Effector memory CD4-positive, alpha-beta T cell (primary cell): ENCODE results near the gene BCKDHA.
"Not testable (repeated sequence)": the region's sequence is repeated elsewhere in the genome, so short reads cannot be mapped to it uniquely, and the experiment has no call there.

Experiments
- DNase-seq, 3 donors: peaks; one replicate each; pipeline ENCODE4 v3.0.0-alpha.2; 2020
- H3K27ac ChIP-seq: 2 replicates; pipeline ENCODE4 v1.7.0; 2013; ENCODE audit warnings: mild to moderate bottlenecking, low read length, moderate library complexity; ENCODE audit not compliant: insufficient read depth, poor library complexity, severe bottlenecking
- H3K27me3 ChIP-seq: replicated peaks from 2 replicates; pipeline ENCODE4 v1.7.0; 2013; ENCODE audit warnings: mild to moderate bottlenecking, low read length; ENCODE audit not compliant: insufficient read depth, control insufficient read depth, poor library complexity, severe bottlenecking
- H3K36me3 ChIP-seq: 2 replicates; pipeline ENCODE4 v1.7.0; 2013; ENCODE audit warnings: mild to moderate bottlenecking, low read length, moderate library complexity; ENCODE audit not compliant: control insufficient read depth, insufficient read depth
- H3K4me1 ChIP-seq: 2 replicates; pipeline ENCODE4 v1.7.0; 2013; ENCODE audit warnings: low read length, mild to moderate bottlenecking; ENCODE audit not compliant: control insufficient read depth, insufficient read depth, poor library complexity, severe bottlenecking
- H3K4me3 ChIP-seq: 2 replicates; pipeline ENCODE4 v1.7.0; 2013; ENCODE audit warnings: low read length, low read depth, mild to moderate bottlenecking; ENCODE audit not compliant: insufficient read depth, poor library complexity, severe bottlenecking
- H3K9me3 ChIP-seq: 2 replicates; pipeline ENCODE4 v1.7.0; 2013; ENCODE audit warnings: mild to moderate bottlenecking, low read length, moderate library complexity; ENCODE audit not compliant: control insufficient read depth

Gene BCKDHA

GRCh38 chr19:41367848-41368301 is 29.7 kb upstream of the BCKDHA start:
- no peaks in the 10 kb centered on the region for H3K36me3 ChIP-seq
- H3K9me3 ChIP-seq, result no peaks in the 10 kb centered on the region
- H3K27ac ChIP-seq, result no peak overlapping the region
- no peak overlapping the region for H3K4me3 ChIP-seq
- peaks cover 16% of the 10 kb centered on the region for H3K4me1 ChIP-seq
- H3K27me3 ChIP-seq, result no peaks in the 10 kb centered on the region
- DNase-seq, result no peak

DNA sequence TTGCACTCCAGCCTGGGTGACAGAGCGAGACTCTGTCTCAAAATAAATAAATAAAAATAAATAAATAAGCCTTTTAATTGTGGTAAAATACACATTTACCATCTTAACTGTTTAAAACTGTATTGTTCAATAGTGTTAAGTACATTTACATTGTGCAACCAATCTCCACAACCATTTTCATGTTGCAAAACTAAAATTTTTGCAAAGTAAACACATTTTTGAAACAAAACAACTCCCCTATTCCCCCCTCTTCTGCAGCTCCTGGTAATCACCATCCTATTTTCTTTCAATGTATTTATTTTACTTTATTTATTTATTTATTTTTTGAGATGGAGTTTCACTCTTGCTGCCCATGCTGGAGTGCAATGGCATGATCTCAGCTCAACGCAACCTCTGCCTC is 27.8 kb upstream of the BCKDHA start:
- Histone ChIP-seq H3K9me3 (no peaks in the 10 kb centered on the region), H3K4me1 (peaks cover 2% of the 10 kb centered on the region), H3K4me3 (no peak overlapping the region), H3K27ac (no peak overlapping the region), H3K27me3 (no peaks in the 10 kb centered on the region), H3K36me3 (no peaks in the 10 kb centered on the region)
- no peak for DNase-seq

GRCh38 chr19:41371119-41371518 is 26.5 kb upstream of the BCKDHA start:
- H3K9me3 ChIP-seq, H3K36me3 ChIP-seq, H3K27me3 ChIP-seq, H3K4me1 ChIP-seq, H3K4me3 ChIP-seq, H3K27ac ChIP-seq, DNase-seq: not testable (repeated sequence)

- no peak for DNase-seq
- Histone ChIP-seq H3K9me3 (no peaks in the 10 kb centered on the region), H3K27me3 (no peaks in the 10 kb centered on the region), H3K4me3 (no peak overlapping the region), H3K4me1 (no peaks in the 10 kb centered on the region), H3K36me3 (no peaks in the 10 kb centered on the region), H3K27ac (no peak overlapping the region)
Observed at GRCh38 chr19:41371541-41371940, 26.1 kb upstream of the BCKDHA start.

GRCh38 chr19:41372501-41372900 is 25.1 kb upstream of the BCKDHA start:
- DNase-seq, result no peak
- H3K4me1 ChIP-seq, result no peaks in the 10 kb centered on the region
- H3K4me3 ChIP-seq, result no peak overlapping the region
- H3K9me3 ChIP-seq, result no peaks in the 10 kb centered on the region
- no peaks in the 10 kb centered on the region for H3K27me3 ChIP-seq
- no peaks in the 10 kb centered on the region for H3K36me3 ChIP-seq
- H3K27ac ChIP-seq, result no peak overlapping the region

GRCh38 chr19:41373993-41374392 is 23.6 kb upstream of the BCKDHA start:
- no peaks in the 10 kb centered on the region for H3K9me3 ChIP-seq
- H3K4me3 ChIP-seq, result no peak overlapping the region
- no peak for DNase-seq
- H3K27me3 ChIP-seq, result no peaks in the 10 kb centered on the region
- H3K4me1 ChIP-seq, result no peaks in the 10 kb centered on the region
- no peaks in the 10 kb centered on the region for H3K36me3 ChIP-seq
- no peak overlapping the region for H3K27ac ChIP-seq

GRCh38 chr19:41376241-41376997 is 21.2 kb upstream of the BCKDHA start, which contains the start of gene TMEM91:
Gene TMEM91, plus strand, starts transcription at chr19:41376533. Its CDS starts 1,777 bp downstream, at chr19:41378310.
- H3K9me3 ChIP-seq, result no peaks in the 10 kb centered on the region
- H3K36me3 ChIP-seq, result no peaks in the 10 kb centered on the region
- H3K27ac ChIP-seq, result peak within 1 kb of the TSS; percentile 40
- no peaks in the 10 kb centered on the region for H3K4me1 ChIP-seq
- no peaks in the 10 kb centered on the region for H3K27me3 ChIP-seq
- no peak for DNase-seq
- H3K4me3 ChIP-seq, result peak within 1 kb of the TSS; percentile 64

DNA sequence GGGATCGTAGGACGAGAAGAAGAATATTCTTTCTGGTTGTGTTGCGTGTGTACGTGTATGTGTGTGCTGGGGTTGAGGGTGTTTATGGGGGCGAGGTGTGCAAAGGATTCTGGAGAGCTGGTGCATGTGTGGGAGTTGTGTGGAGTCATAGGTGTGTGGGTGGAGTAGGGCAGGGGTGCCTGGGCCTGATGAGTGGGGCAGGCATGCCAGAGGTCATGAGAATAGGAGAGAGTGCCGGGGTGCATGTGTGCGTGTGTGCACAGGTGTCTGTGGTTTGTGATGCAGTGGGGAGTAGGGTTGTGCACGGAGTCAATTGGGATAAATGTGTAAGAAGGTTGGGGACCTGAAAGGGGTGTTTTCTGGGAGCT is 20.6 kb upstream of the BCKDHA start:
- Histone ChIP-seq H3K4me1 (no peaks in the 10 kb centered on the region), H3K4me3 (peak overlapping the region; percentile 64), H3K36me3 (no peaks in the 10 kb centered on the region), H3K27me3 (no peaks in the 10 kb centered on the region), H3K9me3 (no peaks in the 10 kb centered on the region), H3K27ac (peak overlapping the region; percentile 40)
- no peak for DNase-seq

DNA sequence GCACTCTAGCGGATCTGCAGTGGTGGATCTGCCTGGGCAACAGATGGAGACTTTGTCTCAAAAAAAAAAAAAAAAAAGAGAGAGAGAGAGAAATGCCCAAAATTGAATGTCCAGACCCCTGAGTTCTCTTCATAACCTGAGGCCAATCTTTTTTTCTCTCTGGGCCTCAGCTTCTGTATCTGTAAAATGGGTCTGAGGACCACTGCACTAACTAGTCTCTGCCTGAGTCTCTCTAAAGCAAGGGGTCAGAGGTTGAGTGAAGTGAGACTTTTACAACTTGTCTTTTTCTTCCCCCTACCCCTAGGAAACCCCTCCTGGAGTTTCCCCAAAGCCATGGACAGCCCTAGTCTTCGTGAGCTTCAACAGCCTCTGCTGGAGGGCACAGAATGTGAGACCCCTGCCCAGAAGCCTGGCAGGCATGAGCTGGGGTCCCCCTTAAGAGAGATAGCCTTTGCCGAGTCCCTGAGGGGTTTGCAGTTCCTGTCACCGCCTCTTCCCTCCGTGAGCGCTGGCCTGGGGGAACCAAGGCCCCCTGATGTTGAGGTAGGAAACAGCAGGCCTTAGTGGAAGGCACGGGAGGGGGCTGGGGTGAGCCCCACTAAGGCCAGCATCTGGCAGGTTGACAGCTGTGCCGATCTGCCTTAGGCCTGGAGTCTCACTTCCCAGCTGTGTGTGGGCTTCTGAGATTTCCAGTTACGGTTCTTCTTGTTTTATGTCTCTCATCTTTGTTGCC is 19.5 kb upstream of the BCKDHA start:
- Histone ChIP-seq H3K36me3 (no peaks in the 10 kb centered on the region), H3K27me3 (no peaks in the 10 kb centered on the region), H3K4me3 (no peak overlapping the region), H3K27ac (no peak overlapping the region), H3K4me1 (no peaks in the 10 kb centered on the region), H3K9me3 (no peaks in the 10 kb centered on the region)
- no peak for DNase-seq

DNA sequence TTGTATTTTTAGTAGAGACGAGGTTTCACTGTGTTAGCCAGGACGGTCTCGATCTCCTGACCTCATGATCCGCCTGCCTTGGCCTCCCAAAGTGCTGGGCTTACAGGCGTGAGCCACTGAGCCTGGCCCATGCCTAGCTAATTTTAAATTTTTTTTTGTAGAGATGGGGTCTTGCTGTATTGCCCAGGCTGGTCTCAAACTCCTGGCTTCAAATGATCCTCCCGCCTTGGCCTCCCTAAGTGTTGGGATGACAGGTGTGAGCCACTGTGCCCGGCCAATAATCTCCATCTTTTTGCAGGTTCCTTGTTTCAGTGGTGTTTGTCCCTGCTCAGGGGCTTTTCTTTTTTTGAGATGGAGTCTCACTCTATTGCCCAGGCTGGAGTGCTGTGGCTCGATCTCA is 16.1 kb upstream of the BCKDHA start:
- not testable (repeated sequence) for H3K36me3 ChIP-seq, H3K27me3 ChIP-seq, H3K4me3 ChIP-seq, H3K9me3 ChIP-seq, H3K4me1 ChIP-seq, H3K27ac ChIP-seq, DNase-seq
